Activated CD4-positive, alpha-beta T cell treated with anti-CD3 and anti-CD28 coated beads for 36 hours (primary cell): Measurements from ENCODE around the gene SUPT20HL2. TPM values are rescaled to one million over a fixed set of nuclear protein-coding genes. Genes with fewer than 3 reads are reported as not detected.
"Not testable (repeated sequence)": the region's sequence is repeated elsewhere in the genome, so short reads cannot be mapped to it uniquely, and the experiment has no call there.

Source experiments
- ATAC-seq: fragments of 200-7000 bp; cut with Tn5 transposase; one replicate; pipeline ENCODE4 v1.10.0; 2021; ENCODE audit warnings: mild to moderate bottlenecking, moderate library complexity
- CTCF ChIA-PET: fragments of 350-600 bp; sonication (Branson Sonifier 250); formaldehyde crosslinking; loops from one replicate; lab custom pipeline; 2021; ENCODE audit warnings: antibody characterized with exemption; lab: Charles Lee
- POLR2A ChIA-PET: fragments of 350-600 bp; sonication (Branson Sonifier 250); formaldehyde crosslinking; loops from one replicate; lab custom pipeline; 2021; ENCODE audit warnings: antibody characterized with exemption, inconsistent platforms; lab: Charles Lee
- DNase-seq: peaks from one replicate; pipeline ENCODE4 v3.0.0-alpha.2; 2020
- H3K27ac Mint-ChIP-seq: one replicate; pipeline ENCODE4 v1.8.0; 2021; ENCODE audit warnings: mixed read lengths
- H3K27me3 Mint-ChIP-seq: one replicate; pipeline ENCODE4 v1.8.0; 2021; ENCODE audit warnings: mixed read lengths
- H3K36me3 Mint-ChIP-seq: one replicate; pipeline ENCODE4 v1.8.0; 2021; ENCODE audit warnings: low read depth, mixed read lengths
- H3K4me1 Mint-ChIP-seq: one replicate; pipeline ENCODE4 v1.8.0; 2021; ENCODE audit warnings: mixed read lengths
- H3K4me3 Mint-ChIP-seq: one replicate; pipeline ENCODE4 v1.8.0; 2021; ENCODE audit warnings: mild to moderate bottlenecking, moderate library complexity, mixed read lengths
- H3K9me3 Mint-ChIP-seq: one replicate; pipeline ENCODE4 v1.8.0; 2021; ENCODE audit warnings: low read depth, mixed read lengths
- intact Hi-C, 2 experiments: fragments of 100-400 bp; cut with DNase I in 1 of 2; cut with micrococcal nuclease in 1 of 2; formaldehyde crosslinking; loops; one replicate each; pipeline versions ENCODE4 v1.14.2 to v1.15.1; 2022 to 2024; cut with DNase I, micrococcal nuclease
- total RNA-seq, 2 experiments: library from RNA; stranded (reverse); gene quantifications; one replicate each; pipeline ENCODE4 v1.2.3, GENCODE V29; 2021

The SUPT20HL2 gene
- total RNA-seq, 2 experiments from 2014 or later = not detected

DNA sequence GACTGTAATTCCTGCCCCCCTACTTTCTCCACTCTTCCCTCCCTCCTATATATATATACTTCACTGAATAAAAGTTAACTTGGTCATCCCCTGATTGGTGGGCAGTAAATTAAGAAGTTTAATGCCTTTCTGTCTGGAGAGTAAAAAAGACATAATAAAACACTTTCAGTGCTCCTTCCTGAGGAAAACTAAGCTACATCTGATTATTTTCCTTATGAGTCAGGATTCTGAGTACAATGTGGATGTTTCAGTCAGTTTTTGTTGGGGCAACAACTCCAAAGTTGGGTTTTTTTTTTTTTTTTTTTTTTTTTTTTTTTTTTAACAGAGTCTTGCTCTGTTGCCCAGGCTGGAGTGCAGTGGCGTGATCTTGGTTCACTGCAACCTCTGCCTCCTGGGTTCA is 22.0 kb upstream of the SUPT20HL2 start:
- Mint-ChIP-seq H3K4me3 (no peak overlapping the region), H3K36me3 (no peaks in the 10 kb centered on the region), H3K27ac (no peak overlapping the region), H3K4me1 (peaks cover 6% of the 10 kb centered on the region), H3K9me3 (peaks cover 2% of the 10 kb centered on the region), H3K27me3 (peaks cover 9% of the 10 kb centered on the region)
- ATAC-seq (no peak), DNase-seq (no peak)
- CTCF ChIA-PET = no interaction called here
- intact Hi-C loops = no loop called here
- POLR2A ChIA-PET = no interaction called here

DNA sequence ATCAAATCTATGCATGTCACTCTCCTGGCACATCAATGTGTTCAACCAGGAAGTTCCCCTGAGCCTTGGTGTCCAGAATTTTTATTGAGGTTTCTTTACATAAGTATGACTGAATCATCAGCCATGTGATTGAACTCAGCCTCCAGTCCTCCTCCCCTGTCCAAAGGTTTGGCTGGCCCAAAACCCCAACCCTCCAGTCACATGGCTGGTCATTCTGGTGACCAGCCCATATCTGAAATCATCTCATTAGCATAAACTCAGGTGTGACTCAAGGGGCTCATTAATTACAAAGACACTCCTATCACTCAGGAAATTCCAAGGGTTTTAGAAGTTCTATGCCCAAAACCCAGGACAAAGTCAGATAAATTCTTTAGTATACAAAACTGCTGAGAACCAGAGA is 20.6 kb upstream of the SUPT20HL2 start:
- Mint-ChIP-seq H3K36me3 (no peaks in the 10 kb centered on the region), H3K27me3 (peaks cover 4% of the 10 kb centered on the region), H3K4me3 (no peak overlapping the region), H3K9me3 (peaks cover 2% of the 10 kb centered on the region), H3K4me1 (no peaks in the 10 kb centered on the region), H3K27ac (no peak overlapping the region)
- CTCF ChIA-PET = no interaction called here
- DNase-seq (no peak), ATAC-seq (no peak)
- intact Hi-C loops = no loop called here
- POLR2A ChIA-PET = no interaction called here

DNA sequence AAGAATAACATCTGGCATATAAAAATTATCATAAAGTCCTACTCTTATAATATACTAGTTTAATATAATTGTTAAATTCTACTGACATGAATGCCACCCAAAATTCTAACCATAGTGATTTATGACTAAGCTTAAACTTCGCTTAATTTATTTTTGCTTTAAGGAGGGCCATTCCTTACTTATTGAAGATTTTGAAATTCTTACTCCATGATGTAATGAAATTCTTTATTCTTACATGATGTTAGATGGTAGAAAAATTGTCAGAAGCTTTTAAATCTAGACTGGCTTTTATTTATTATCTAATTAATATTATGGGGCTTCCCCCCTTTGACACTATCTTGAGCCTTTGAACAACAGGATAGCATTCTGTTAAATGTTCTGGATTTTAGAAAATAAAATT is 19.5 kb upstream of the SUPT20HL2 start:
- no peak overlapping the region for H3K4me3 Mint-ChIP-seq
- peaks cover 4% of the 10 kb centered on the region for H3K27me3 Mint-ChIP-seq
- peaks cover 2% of the 10 kb centered on the region for H3K9me3 Mint-ChIP-seq
- intact Hi-C loops = no loop called here
- ChIA-PET POLR2A (no interaction called here), CTCF (interaction anchor here (0.7 kb wide), 1 partner anchor 316 kb away, joined by 3 read pairs; no protein-coding TSS in a partner anchor)
- no peak for DNase-seq
- no peak overlapping the region for H3K27ac Mint-ChIP-seq
- no peaks in the 10 kb centered on the region for H3K36me3 Mint-ChIP-seq
- no peaks in the 10 kb centered on the region for H3K4me1 Mint-ChIP-seq
- ATAC-seq = no peak

DNA sequence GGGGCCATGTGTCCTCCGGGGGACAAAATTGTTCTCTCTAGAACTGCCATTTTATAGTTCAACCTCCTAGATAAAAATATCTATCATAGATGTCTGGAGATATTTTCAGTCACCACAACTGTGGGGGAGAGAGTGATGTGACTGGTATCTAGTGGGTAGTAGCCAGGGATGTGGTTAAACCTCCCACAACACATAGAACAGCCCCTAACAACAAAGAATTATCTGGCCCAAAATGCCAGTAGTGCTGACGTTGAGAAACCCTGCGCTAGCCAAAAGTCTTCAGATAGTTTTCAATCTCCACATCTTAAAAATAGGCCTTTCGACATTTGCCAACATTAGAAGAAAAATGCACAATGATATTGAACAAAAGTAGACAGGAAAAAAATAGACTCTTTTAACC is 19.0 kb upstream of the SUPT20HL2 start:
- CTCF ChIA-PET = no interaction called here
- POLR2A ChIA-PET = no interaction called here
- intact Hi-C loops = no loop called here
- ATAC-seq = no peak
- Mint-ChIP-seq H3K9me3 (peaks cover 2% of the 10 kb centered on the region), H3K4me3 (no peak overlapping the region), H3K27ac (no peak overlapping the region), H3K36me3 (no peaks in the 10 kb centered on the region), H3K27me3 (peaks cover 4% of the 10 kb centered on the region), H3K4me1 (no peaks in the 10 kb centered on the region)
- no peak for DNase-seq

DNA sequence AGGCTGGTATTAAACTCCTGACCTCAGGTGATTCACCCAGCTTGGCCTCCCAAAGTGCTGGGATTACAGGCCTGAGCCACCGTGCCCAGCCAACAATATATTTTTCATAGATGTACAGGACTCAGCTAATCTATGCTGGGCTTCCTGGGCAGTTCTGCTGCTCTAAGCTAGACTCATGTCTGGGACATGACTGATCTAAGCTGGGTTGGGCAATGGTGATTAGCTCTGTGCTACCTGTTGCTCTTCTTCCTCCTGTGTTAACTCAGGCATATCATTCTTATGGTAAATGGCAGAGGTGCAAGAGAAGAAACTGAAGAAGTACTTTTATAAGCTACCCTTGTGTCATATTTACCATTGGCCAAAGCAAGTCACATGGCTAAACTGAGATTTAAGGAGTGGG is 11.4 kb upstream of the SUPT20HL2 start:
- intact Hi-C loops = no loop called here
- no peaks in the 10 kb centered on the region for H3K4me1 Mint-ChIP-seq
- ATAC-seq (no peak), DNase-seq (no peak)
- no peak overlapping the region for H3K4me3 Mint-ChIP-seq
- no peaks in the 10 kb centered on the region for H3K9me3 Mint-ChIP-seq
- H3K36me3 Mint-ChIP-seq = no peaks in the 10 kb centered on the region
- CTCF ChIA-PET = no interaction called here
- POLR2A ChIA-PET = no interaction called here
- H3K27ac Mint-ChIP-seq = no peak overlapping the region
- peaks cover 7% of the 10 kb centered on the region for H3K27me3 Mint-ChIP-seq

DNA sequence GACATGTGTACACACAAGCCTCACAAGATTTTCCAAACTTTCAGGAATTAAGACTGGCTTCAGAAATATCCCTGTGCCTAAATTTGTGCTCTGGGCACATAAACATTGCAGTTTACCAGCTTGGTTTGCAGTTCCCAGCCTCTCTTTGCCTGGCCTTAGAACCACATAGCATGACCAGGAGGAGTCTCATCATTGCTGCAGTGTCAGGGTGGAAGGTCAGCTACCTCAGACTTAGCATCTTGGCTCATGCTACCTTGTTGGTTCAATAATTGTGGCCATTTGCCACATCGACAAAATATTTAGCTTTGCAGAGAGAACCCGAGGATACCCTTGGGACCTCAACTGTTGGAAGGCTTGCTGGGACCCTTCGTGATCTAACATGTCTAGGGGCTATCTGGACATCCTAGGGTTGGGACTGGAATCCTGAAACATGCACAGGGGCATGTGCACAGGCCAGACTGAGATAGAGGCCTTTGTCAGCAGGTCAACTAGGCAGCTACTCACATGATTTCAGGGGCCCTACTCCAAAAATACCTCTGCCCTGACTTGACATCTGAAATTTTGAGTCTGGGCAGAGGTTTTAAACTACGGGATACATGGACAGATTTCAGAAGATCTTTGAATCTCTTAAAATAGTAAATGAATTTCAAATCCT is 8.0 kb upstream of the SUPT20HL2 start:
- POLR2A ChIA-PET = no interaction called here
- H3K4me3 Mint-ChIP-seq = no peak overlapping the region
- DNase-seq (no peak), ATAC-seq (no peak)
- no peak overlapping the region for H3K27ac Mint-ChIP-seq
- H3K27me3 Mint-ChIP-seq = peaks cover 9% of the 10 kb centered on the region
- no peaks in the 10 kb centered on the region for H3K4me1 Mint-ChIP-seq
- no peaks in the 10 kb centered on the region for H3K36me3 Mint-ChIP-seq
- CTCF ChIA-PET = no interaction called here
- H3K9me3 Mint-ChIP-seq = no peaks in the 10 kb centered on the region
- intact Hi-C loops = no loop called here

DNA sequence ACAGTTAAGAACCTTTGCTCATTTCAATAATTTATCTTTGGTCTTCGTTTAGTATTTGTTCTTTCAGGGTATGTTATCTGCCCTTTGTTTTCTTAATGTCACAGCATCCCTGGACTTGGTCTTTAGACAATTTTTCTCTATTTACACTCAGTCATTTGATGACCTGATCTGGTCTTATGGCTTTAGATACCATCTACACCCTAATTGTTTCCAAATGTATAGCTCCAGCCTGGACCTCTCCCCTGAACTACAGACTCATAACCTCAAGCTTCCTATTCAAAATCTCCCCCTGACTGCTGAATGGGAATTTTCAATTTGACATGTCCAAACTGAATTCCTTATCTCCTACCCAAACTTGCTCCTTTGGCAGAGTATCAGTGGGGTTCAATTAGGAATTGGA is 3.7 kb upstream of the SUPT20HL2 start:
- no peak for DNase-seq
- Mint-ChIP-seq H3K27me3 (peaks cover 2% of the 10 kb centered on the region), H3K9me3 (no peaks in the 10 kb centered on the region), H3K27ac (no peak overlapping the region), H3K4me3 (no peak overlapping the region), H3K4me1 (no peaks in the 10 kb centered on the region), H3K36me3 (no peaks in the 10 kb centered on the region)
- POLR2A ChIA-PET = no interaction called here
- CTCF ChIA-PET = no interaction called here
- no peak for ATAC-seq
- intact Hi-C loops = no loop called here

DNA sequence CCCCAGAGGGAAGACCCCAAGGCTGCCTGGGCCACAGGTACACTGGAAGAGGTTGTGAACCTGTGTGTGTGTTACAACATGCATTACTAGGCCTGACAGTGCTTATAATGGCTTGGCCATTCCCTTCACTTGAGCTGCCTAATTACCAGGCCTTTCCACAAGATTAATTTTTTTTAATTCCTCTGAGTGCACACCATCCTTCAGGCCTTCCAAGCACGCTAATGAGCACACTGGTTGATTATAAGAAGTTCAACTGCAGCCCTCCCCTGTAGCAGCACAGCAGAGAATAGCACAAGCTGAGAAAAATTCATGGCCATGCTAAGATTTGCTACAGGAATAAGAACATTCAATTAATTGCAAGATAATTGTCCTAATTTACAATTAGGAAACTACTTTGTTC is 2.2 kb upstream of the SUPT20HL2 start:
- ATAC-seq = no peak

DNA sequence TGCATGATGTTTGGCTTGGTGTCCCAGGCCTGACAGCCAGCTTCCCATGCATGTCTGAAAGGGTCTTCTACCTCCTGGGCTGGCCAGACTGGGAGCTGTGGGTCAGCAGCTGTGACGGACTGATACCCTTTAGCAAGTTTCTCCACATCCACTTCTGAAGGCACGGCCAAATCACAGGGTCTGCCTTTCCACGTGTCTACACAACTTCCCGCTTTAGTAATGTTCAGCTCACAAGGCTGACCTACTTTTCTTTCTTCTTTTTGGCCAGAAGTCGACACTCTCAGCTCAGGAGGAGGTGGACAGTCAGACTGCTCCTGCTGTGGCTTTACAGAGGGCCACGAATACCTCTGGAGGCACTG is 1.6 kb downstream of the SUPT20HL2 start:
- H3K9me3 Mint-ChIP-seq, ATAC-seq, intact Hi-C loops, CTCF ChIA-PET, H3K4me3 Mint-ChIP-seq, H3K4me1 Mint-ChIP-seq, H3K27me3 Mint-ChIP-seq, DNase-seq, H3K36me3 Mint-ChIP-seq, POLR2A ChIA-PET, H3K27ac Mint-ChIP-seq: not testable (repeated sequence)

More for the DNA sequence above, 2.2 kb upstream of the SUPT20HL2 start:
- Mint-ChIP-seq H3K4me3 (no peak overlapping the region), H3K9me3 (no peaks in the 10 kb centered on the region), H3K36me3 (no peaks in the 10 kb centered on the region), H3K4me1 (no peaks in the 10 kb centered on the region), H3K27me3 (peaks cover 2% of the 10 kb centered on the region), H3K27ac (no peak overlapping the region)
- ChIA-PET POLR2A (no interaction called here), CTCF (no interaction called here)
- no peak for DNase-seq
- intact Hi-C loops = no loop called here

DNA sequence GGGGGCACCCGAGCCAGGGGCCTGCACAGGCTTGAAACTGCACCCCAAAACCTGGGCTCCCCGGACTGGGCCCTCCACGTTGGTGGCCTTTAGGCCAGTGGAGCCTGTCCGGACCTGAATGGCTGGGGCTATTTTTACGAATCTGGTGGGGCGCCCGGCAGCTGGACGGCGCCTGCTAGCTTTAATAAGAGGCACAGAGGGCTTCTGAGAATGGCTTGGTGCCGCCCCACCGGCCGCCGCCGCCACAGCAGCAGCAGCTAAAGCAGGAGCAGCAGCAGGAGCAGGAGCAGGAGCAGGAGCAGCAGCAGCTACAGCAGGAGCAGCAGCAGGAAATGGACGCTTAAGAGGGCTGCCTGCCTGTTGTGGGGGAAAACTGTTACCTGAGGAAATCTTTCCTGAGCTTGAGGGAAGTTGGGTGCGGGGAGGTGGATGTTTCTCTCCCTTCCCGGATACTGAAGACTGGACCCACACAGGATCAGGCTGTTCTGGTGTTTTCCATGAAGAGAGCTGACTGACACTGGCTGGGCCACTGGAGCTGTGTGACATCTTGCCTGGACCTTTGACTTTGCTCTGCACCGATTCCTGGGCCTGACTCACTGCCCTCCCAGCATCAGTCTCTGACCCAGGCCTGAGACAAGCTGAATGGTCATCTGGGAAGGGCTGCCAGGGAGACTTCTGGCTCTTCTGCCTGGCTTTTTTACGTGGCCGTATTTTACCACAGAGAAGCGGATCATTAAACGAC is 2.2 kb downstream of the SUPT20HL2 start:
- CTCF ChIA-PET = interaction anchor here (1.0 kb wide), 1 partner anchor 11 kb away, joined by 3 read pairs; no protein-coding TSS in a partner anchor
- not testable (repeated sequence) for DNase-seq, ATAC-seq

DNA sequence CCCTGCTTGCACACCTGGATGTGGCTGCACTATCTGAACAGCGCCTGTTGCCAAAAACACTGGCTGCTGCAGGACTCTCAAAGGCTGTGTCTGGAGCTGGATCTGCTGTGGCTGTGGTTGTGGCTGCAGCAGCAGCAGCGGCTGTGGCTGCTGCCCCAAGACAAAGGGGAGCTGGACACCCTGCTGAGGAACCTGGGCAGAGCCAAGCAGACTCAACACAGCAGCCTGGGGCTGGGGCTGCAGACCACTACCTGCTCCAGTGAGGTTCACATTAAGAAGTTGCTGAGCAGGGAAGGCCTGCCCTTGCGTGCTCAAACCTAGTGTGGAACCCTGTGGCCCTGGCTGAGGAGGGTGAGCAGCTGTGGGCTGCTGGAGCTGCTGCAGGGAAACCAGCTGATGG is 3.0 kb downstream of the SUPT20HL2 start:
- H3K4me1 Mint-ChIP-seq, DNase-seq, H3K9me3 Mint-ChIP-seq, H3K27me3 Mint-ChIP-seq, POLR2A ChIA-PET, H3K4me3 Mint-ChIP-seq, ATAC-seq, H3K27ac Mint-ChIP-seq, intact Hi-C loops, H3K36me3 Mint-ChIP-seq: not testable (repeated sequence)
- CTCF ChIA-PET = interaction anchor here (1.0 kb wide), 1 partner anchor 10 kb away, joined by 3 read pairs; no protein-coding TSS in a partner anchor

More for the DNA sequence above, 2.2 kb downstream of the SUPT20HL2 start:
- H3K36me3 Mint-ChIP-seq, H3K4me3 Mint-ChIP-seq, intact Hi-C loops, H3K27ac Mint-ChIP-seq, H3K9me3 Mint-ChIP-seq, H3K27me3 Mint-ChIP-seq, POLR2A ChIA-PET, H3K4me1 Mint-ChIP-seq: not testable (repeated sequence)
